Measurements from ENCODE around the gene HRH3. TPM values are rescaled to one million over a fixed set of nuclear protein-coding genes. Genes with fewer than 3 reads are reported as not detected.

Gene HRH3
- polyA plus RNA-seq, 1 donor from 2014 or later, result 2.8 TPM

DNA sequence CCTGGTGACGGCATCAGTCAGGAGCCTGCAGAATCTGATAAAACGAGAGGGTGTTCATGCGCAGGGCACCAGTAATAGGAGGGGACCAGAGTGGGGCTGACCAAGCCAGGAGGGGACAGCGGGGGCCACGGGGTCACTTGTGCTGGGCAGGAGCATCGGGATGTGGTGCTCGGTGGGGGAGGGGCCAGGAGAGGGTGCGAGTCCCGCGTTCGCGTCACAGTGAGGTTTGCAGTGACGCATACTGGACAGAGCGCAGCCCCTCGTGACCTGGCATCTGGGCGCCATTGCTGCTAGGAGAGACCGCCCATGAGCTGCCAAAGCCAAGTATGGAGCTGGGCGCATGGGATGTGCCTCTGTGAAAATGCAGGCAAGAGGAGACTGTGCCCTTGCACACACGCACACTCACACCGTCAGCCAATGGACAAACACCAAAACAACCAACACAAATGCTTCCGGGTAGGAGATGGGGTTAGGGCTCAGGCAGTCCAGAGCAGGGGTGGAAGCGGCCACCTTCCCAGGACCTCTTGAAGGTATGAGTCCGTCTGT lies 51.1 kb downstream of the HRH3 start:
- Histone ChIP-seq H2AFZ (ENCODE audit: low read depth, low read length) (no peak overlapping the region), H3K9ac (ENCODE audit: low read length) (no peak overlapping the region), H3K79me2 (replicated peaks; ENCODE audit: insufficient read depth, low read length) (no peaks in the 10 kb centered on the region), H3K9me2 (ENCODE audit: insufficient read depth, low read length) (no peaks in the 10 kb centered on the region), H3F3A (ENCODE audit: insufficient read depth, low read length, poor library complexity, severe bottlenecking) (no peaks in the 10 kb centered on the region), H3K27ac (ENCODE audit: low read length) (no peak overlapping the region), H3K36me3 (ENCODE audit: insufficient read depth, low read length) (no peaks in the 10 kb centered on the region), H3K4me2 (ENCODE audit: low read length) (no peak overlapping the region), H3K27me3 (ENCODE audit: insufficient read depth, low read depth, low read length) (no peaks in the 10 kb centered on the region), H3K9me3 (ENCODE audit: low read length) (no peaks in the 10 kb centered on the region), H4K20me1 (ENCODE audit: insufficient read depth) (no peaks in the 10 kb centered on the region), H3K4me3 (ENCODE audit: low read length) (no peak overlapping the region)
- TF ChIP-seq MXI1 (conservative IDR thresholded peaks at IDR 0.05; ENCODE audit: poor library complexity, severe bottlenecking) (no peak), TAF1 (IDR thresholded peaks at IDR 0.05; ENCODE audit: low read depth) (no peak), EZH2 (IDR thresholded peaks at IDR 0.05; ENCODE audit: borderline replicate concordance, insufficient read depth, low read length, poor library complexity, severe bottlenecking) (no peak), SMC3 (conservative IDR thresholded peaks at IDR 0.05; ENCODE audit: poor library complexity) (no peak), EP300 (conservative IDR thresholded peaks at IDR 0.05; ENCODE audit: poor library complexity, severe bottlenecking) (no peak), POLR2AphosphoS5 (IDR thresholded peaks at IDR 0.05) (no peak), RAD21 (conservative IDR thresholded peaks at IDR 0.05) (no peak)
- TF ChIP-seq, protein P1, sequence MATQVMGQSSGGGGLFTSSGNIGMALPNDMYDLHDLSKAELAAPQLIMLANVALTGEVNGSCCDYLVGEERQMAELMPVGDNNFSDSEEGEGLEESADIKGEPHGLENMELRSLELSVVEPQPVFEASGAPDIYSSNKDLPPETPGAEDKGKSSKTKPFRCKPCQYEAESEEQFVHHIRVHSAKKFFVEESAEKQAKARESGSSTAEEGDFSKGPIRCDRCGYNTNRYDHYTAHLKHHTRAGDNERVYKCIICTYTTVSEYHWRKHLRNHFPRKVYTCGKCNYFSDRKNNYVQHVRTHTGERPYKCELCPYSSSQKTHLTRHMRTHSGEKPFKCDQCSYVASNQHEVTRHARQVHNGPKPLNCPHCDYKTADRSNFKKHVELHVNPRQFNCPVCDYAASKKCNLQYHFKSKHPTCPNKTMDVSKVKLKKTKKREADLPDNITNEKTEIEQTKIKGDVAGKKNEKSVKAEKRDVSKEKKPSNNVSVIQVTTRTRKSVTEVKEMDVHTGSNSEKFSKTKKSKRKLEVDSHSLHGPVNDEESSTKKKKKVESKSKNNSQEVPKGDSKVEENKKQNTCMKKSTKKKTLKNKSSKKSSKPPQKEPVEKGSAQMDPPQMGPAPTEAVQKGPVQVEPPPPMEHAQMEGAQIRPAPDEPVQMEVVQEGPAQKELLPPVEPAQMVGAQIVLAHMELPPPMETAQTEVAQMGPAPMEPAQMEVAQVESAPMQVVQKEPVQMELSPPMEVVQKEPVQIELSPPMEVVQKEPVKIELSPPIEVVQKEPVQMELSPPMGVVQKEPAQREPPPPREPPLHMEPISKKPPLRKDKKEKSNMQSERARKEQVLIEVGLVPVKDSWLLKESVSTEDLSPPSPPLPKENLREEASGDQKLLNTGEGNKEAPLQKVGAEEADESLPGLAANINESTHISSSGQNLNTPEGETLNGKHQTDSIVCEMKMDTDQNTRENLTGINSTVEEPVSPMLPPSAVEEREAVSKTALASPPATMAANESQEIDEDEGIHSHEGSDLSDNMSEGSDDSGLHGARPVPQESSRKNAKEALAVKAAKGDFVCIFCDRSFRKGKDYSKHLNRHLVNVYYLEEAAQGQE (IDR thresholded peaks at IDR 0.05; ENCODE audit: borderline replicate concordance), result no peak
- TF ChIP-seq, protein P2, sequence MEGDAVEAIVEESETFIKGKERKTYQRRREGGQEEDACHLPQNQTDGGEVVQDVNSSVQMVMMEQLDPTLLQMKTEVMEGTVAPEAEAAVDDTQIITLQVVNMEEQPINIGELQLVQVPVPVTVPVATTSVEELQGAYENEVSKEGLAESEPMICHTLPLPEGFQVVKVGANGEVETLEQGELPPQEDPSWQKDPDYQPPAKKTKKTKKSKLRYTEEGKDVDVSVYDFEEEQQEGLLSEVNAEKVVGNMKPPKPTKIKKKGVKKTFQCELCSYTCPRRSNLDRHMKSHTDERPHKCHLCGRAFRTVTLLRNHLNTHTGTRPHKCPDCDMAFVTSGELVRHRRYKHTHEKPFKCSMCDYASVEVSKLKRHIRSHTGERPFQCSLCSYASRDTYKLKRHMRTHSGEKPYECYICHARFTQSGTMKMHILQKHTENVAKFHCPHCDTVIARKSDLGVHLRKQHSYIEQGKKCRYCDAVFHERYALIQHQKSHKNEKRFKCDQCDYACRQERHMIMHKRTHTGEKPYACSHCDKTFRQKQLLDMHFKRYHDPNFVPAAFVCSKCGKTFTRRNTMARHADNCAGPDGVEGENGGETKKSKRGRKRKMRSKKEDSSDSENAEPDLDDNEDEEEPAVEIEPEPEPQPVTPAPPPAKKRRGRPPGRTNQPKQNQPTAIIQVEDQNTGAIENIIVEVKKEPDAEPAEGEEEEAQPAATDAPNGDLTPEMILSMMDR (IDR thresholded peaks at IDR 0.05; ENCODE audit: poor library complexity, severe bottlenecking), result no peak

DNA sequence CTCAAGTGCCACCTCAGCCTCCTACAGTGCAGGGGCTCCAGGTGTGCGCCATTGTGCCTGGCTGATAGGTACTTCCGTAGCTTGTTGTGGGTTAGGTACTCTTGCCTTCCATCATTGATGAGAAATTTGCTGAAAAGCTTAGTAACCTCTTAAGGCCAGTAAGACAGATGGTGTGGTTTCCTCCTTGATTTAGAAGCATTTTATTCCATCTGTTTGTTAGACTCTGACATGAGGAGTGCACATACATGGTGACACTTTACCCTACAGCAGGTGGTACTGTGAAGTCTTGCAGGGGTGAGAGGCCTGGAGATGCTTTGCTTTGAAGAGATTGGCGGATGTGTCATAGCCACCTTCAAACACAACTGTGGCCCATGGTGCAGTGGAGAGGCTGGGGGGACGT lies 52.0 kb downstream of the HRH3 start:
- Histone ChIP-seq H3K4me2 (ENCODE audit: low read length) (no peak overlapping the region), H3K27me3 (ENCODE audit: insufficient read depth, low read depth, low read length) (no peaks in the 10 kb centered on the region), H3F3A (ENCODE audit: insufficient read depth, low read length, poor library complexity, severe bottlenecking) (no peaks in the 10 kb centered on the region), H3K4me3 (ENCODE audit: low read length) (no peak overlapping the region), H2AFZ (ENCODE audit: low read depth, low read length) (no peak overlapping the region), H3K9me3 (ENCODE audit: low read length) (no peaks in the 10 kb centered on the region), H3K79me2 (replicated peaks; ENCODE audit: insufficient read depth, low read length) (no peaks in the 10 kb centered on the region), H4K20me1 (ENCODE audit: insufficient read depth) (no peaks in the 10 kb centered on the region), H3K36me3 (ENCODE audit: insufficient read depth, low read length) (no peaks in the 10 kb centered on the region), H3K27ac (ENCODE audit: low read length) (no peak overlapping the region), H3K9me2 (ENCODE audit: insufficient read depth, low read length) (no peaks in the 10 kb centered on the region), H3K9ac (ENCODE audit: low read length) (no peak overlapping the region)
- no peak for TF ChIP-seq POLR2AphosphoS5 (IDR thresholded peaks at IDR 0.05)
- TF ChIP-seq, protein P2 (IDR thresholded peaks at IDR 0.05; ENCODE audit: poor library complexity, severe bottlenecking), result no peak
- no peak for TF ChIP-seq RAD21 (conservative IDR thresholded peaks at IDR 0.05)
- TF ChIP-seq EZH2 (IDR thresholded peaks at IDR 0.05; ENCODE audit: borderline replicate concordance, insufficient read depth, low read length, poor library complexity, severe bottlenecking), result no peak
- TF ChIP-seq MXI1 (conservative IDR thresholded peaks at IDR 0.05; ENCODE audit: poor library complexity, severe bottlenecking), result no peak
- no peak for TF ChIP-seq SMC3 (conservative IDR thresholded peaks at IDR 0.05; ENCODE audit: poor library complexity)
- no peak for TF ChIP-seq EP300 (conservative IDR thresholded peaks at IDR 0.05; ENCODE audit: poor library complexity, severe bottlenecking)
- no peak for TF ChIP-seq TAF1 (IDR thresholded peaks at IDR 0.05; ENCODE audit: low read depth)
- TF ChIP-seq, protein P1 (IDR thresholded peaks at IDR 0.05; ENCODE audit: borderline replicate concordance), result no peak
